HCT116 (cell line): ENCODE measurements around the gene BCL7A. TPM values are rescaled to one million over a fixed set of nuclear protein-coding genes. Genes with fewer than 3 reads are reported as not detected.

Source experiments
- ATAC-seq: fragments of 200-7000 bp; cut with Tn5 transposase; 2 replicates; pipeline ENCODE4 v1.9.1; 2020; ENCODE audit warnings: mild to moderate bottlenecking, moderate library complexity
- BruUV-seq: library from RNA; stranded (reverse); fragments of 400-500 nt; replicated peaks from 2 replicates; lab custom pipeline; 2021; lab: Mats Ljungman, UMichigan
- CTCF ChIA-PET: fragments of 300-600 bp; sonication (Branson Sonifier 250); formaldehyde crosslinking; loops from one replicate; lab custom pipeline; 2021; ENCODE audit warnings: antibody characterized with exemption; lab: Charles Lee
- POLR2A ChIA-PET: fragments of 300-600, 350-600 bp; sonication (Branson Sonifier 250); formaldehyde crosslinking; loops from one replicate; lab custom pipeline; 2021; ENCODE audit warnings: antibody characterized with exemption; lab: Charles Lee
- RAD21 ChIA-PET, 2 experiments: fragments of 300-600 bp; sonication (Branson Sonifier 250); formaldehyde crosslinking; loops; one replicate each; lab custom pipeline; 2023; ENCODE audit warnings: low total read pairs in 2 of 2; ENCODE audit not compliant: uncharacterized antibody in 2 of 2, unreplicated experiment in 2 of 2, low non-redundant PET in 1 of 2; lab: Charles Lee
- DNase-seq: peaks from one replicate; pipeline ENCODE4 v3.0.0-alpha.2; 2010; ENCODE audit warnings: low read depth, low spot score
- H2AFZ ChIP-seq: fragments of 200-600 bp; shearing (Covaris generic), sonication (generic); 2 replicates; pipeline ENCODE4 v1.6.1; 2017; ENCODE audit warnings: low read depth, mixed run types, mixed read lengths, antibody characterized with exemption, low read length; ENCODE audit not compliant: poor library complexity, severe bottlenecking
- H3K27ac ChIP-seq: 2 replicates; pipeline ENCODE4 v1.5.1; 2012; ENCODE audit warnings: low read depth, low read length
- H3K27me3 ChIP-seq: fragments of 200-600 bp; sonication (generic); 2 replicates; pipeline ENCODE4 v1.6.1; 2016; ENCODE audit warnings: mixed run types, low read length, mixed read lengths; ENCODE audit not compliant: insufficient read depth
- H3K36me3 ChIP-seq, 2 experiments: fragments of 200-500 bp in 1 of 2; fragments of 200-600 bp in 1 of 2; sonication (Bioruptor generic) in 1 of 2; sonication (generic) in 1 of 2; 2 replicates each; pipeline versions ENCODE4 v1.5.1 to v1.6.1; 2014 to 2016; ENCODE audit warnings: low read length in 2 of 2, inconsistent platforms in 1 of 2, mixed read lengths in 1 of 2, mixed run types in 1 of 2; ENCODE audit not compliant: insufficient read depth in 2 of 2, control insufficient read depth in 1 of 2
- H3K4me1 ChIP-seq, 2 experiments: fragments of 200-600 bp in 1 of 2; sonication (generic) in 1 of 2; 2 replicates each; pipeline versions ENCODE4 v1.5.1 to v1.6.1; 2012 to 2017; ENCODE audit warnings: low read length in 2 of 2, inconsistent platforms in 1 of 2, mild to moderate bottlenecking in 1 of 2, mixed read lengths in 1 of 2, mixed run types in 1 of 2, moderate library complexity in 1 of 2; ENCODE audit not compliant: insufficient read depth in 2 of 2, control insufficient read depth in 1 of 2
- H3K4me2 ChIP-seq: fragments of 200-600 bp; sonication (generic); 2 replicates; pipeline ENCODE4 v1.6.1; 2017; ENCODE audit warnings: mixed run types, low read length, mixed read lengths
- H3K4me3 ChIP-seq, 2 experiments: fragments of 200-600 bp in 1 of 2; sonication (generic) in 1 of 2; replicated peaks in 1 of 2; 2 replicates each; pipeline ENCODE4 v1.5.1; 2011 to 2016; ENCODE audit warnings: low read length in 2 of 2, control low read depth in 1 of 2, low read depth in 1 of 2, mild to moderate bottlenecking in 1 of 2, mixed read lengths in 1 of 2, mixed run types in 1 of 2
- H3K79me2 ChIP-seq: fragments of 200-600 bp; sonication (generic); 2 replicates; pipeline ENCODE4 v1.6.1; 2017; ENCODE audit warnings: mild to moderate bottlenecking, mixed run types, low read length, moderate library complexity, mixed read lengths; ENCODE audit not compliant: insufficient read depth
- H3K9ac ChIP-seq: fragments of 200-600 bp; sonication (generic); 2 replicates; pipeline ENCODE4 v1.6.1; 2016; ENCODE audit warnings: low read length, mixed read lengths
- H3K9me2 ChIP-seq: fragments of 200-600 bp; sonication (generic), shearing (Covaris generic); 2 replicates; pipeline ENCODE4 v1.6.1; 2017; ENCODE audit warnings: mixed run types, mild to moderate bottlenecking, moderate library complexity; ENCODE audit not compliant: insufficient read depth
- H3K9me3 ChIP-seq, 2 experiments: fragments of 200-500 bp in 1 of 2; fragments of 200-600 bp in 1 of 2; sonication (Bioruptor generic) in 1 of 2; sonication (generic) in 1 of 2; 2 replicates each; pipeline ENCODE4 v1.6.1; 2014 to 2017; ENCODE audit warnings: low read length in 2 of 2, mixed read lengths in 2 of 2, inconsistent platforms in 1 of 2, low read depth in 1 of 2, mild to moderate bottlenecking in 1 of 2, mixed run types in 1 of 2, moderate library complexity in 1 of 2; ENCODE audit not compliant: control insufficient read depth in 1 of 2, insufficient read depth in 1 of 2
- H4K20me1 ChIP-seq: fragments of 200-600 bp; sonication (generic), shearing (Covaris generic); 2 replicates; pipeline ENCODE4 v1.6.1; 2017; ENCODE audit warnings: mixed run types, mild to moderate bottlenecking, moderate library complexity; ENCODE audit not compliant: insufficient read depth
- CBX3 ChIP-seq: IDR thresholded peaks from 2 replicates; pipeline ENCODE4 v1.6.1; 2012; ENCODE audit warnings: low read depth
- CEBPB ChIP-seq: IDR thresholded peaks from 2 replicates; pipeline ENCODE4 v1.6.1; 2012; ENCODE audit warnings: low read depth
- EZH2phosphoT487 ChIP-seq: fragments of 200-600 bp; IDR thresholded peaks from 2 replicates; pipeline ENCODE4 v1.6.1; 2018; ENCODE audit warnings: antibody characterized with exemption, borderline replicate concordance
- POLR2A ChIP-seq: IDR thresholded peaks from 2 replicates; pipeline ENCODE4 v1.7.0; 2011; ENCODE audit warnings: borderline replicate concordance; ENCODE audit not compliant: insufficient read depth, insufficient read length; ENCODE audit errors: extremely low read depth
- SIN3A ChIP-seq: IDR thresholded peaks from 2 replicates; pipeline ENCODE4 v1.6.1; 2012; ENCODE audit warnings: low read depth
- intact Hi-C: fragments of 100-400 bp; cut with micrococcal nuclease; formaldehyde crosslinking; loops from 2 replicates; pipeline ENCODE4 v1.10.0; 2022
- total RNA-seq: library from RNA; stranded (reverse); gene quantifications from one replicate; pipeline ENCODE4 v1.2.1, GENCODE V29; 2021; ENCODE audit not compliant: unreplicated experiment
- TF ChIP-seq, protein P1 (sequence below): IDR thresholded peaks from 2 replicates; pipeline ENCODE4 v1.6.1; 2012; ENCODE audit warnings: low read depth

BCL7A gene
- total RNA-seq, 1 experiment from 2014 or later: 14.2 TPM

GRCh38 chr12:122067548-122067947 lies 45.9 kb downstream of the BCL7A start:
- CTCF ChIA-PET: no interaction called here

GRCh38 chr12:122067966-122068365 lies 46.3 kb downstream of the BCL7A start:
- Histone ChIP-seq H3K36me3 (peaks cover 5 to 9% of the 10 kb centered on the region in 2 experiments; a peak in 2 of 4 replicates), H2AFZ (no peak overlapping the region), H3K9me3 (no peaks in the 10 kb centered on the region), H4K20me1 (no peaks in the 10 kb centered on the region), H3K79me2 (peaks cover 32% of the 10 kb centered on the region), H3K4me2 (no peak overlapping the region), H3K4me1 (peaks cover 22 to 36% of the 10 kb centered on the region in 2 experiments), H3K4me3 (no peak overlapping the region), H3K27me3 (no peaks in the 10 kb centered on the region), H3K27ac (no peak overlapping the region), H3K9me2 (no peaks in the 10 kb centered on the region), H3K9ac (no peak overlapping the region)
- ChIA-PET RAD21 (interaction anchor here in 1 of 2 experiments (0.7 kb wide), 1 partner anchor 23 kb away, joined by 3 read pairs; no protein-coding TSS in a partner anchor), CTCF (no interaction called here), POLR2A (no interaction called here)
- no TSS peak for BruUV-seq
- TF ChIP-seq CEBPB (no peak), EZH2phosphoT487 (no peak)
- DNase-seq: no peak
- intact Hi-C loops: no loop called here
- no peak for ATAC-seq

More at GRCh38 chr12:122067548-122067947, 45.9 kb downstream of the BCL7A start:
- peaks cover 5 to 9% of the 10 kb centered on the region in 2 experiments; a peak in 2 of 4 replicates for H3K36me3 ChIP-seq
- ChIA-PET RAD21 (no interaction called here), POLR2A (no interaction called here)
- no peak overlapping the region for H3K9ac ChIP-seq
- H3K4me2 ChIP-seq: no peak overlapping the region
- H3K4me1 ChIP-seq: peaks cover 22 to 37% of the 10 kb centered on the region in 2 experiments
- H4K20me1 ChIP-seq: no peaks in the 10 kb centered on the region
- H3K9me3 ChIP-seq: no peaks in the 10 kb centered on the region
- TF ChIP-seq CBX3 (no peak), POLR2A (no peak), SIN3A (no peak)
- TF ChIP-seq, protein P1, sequence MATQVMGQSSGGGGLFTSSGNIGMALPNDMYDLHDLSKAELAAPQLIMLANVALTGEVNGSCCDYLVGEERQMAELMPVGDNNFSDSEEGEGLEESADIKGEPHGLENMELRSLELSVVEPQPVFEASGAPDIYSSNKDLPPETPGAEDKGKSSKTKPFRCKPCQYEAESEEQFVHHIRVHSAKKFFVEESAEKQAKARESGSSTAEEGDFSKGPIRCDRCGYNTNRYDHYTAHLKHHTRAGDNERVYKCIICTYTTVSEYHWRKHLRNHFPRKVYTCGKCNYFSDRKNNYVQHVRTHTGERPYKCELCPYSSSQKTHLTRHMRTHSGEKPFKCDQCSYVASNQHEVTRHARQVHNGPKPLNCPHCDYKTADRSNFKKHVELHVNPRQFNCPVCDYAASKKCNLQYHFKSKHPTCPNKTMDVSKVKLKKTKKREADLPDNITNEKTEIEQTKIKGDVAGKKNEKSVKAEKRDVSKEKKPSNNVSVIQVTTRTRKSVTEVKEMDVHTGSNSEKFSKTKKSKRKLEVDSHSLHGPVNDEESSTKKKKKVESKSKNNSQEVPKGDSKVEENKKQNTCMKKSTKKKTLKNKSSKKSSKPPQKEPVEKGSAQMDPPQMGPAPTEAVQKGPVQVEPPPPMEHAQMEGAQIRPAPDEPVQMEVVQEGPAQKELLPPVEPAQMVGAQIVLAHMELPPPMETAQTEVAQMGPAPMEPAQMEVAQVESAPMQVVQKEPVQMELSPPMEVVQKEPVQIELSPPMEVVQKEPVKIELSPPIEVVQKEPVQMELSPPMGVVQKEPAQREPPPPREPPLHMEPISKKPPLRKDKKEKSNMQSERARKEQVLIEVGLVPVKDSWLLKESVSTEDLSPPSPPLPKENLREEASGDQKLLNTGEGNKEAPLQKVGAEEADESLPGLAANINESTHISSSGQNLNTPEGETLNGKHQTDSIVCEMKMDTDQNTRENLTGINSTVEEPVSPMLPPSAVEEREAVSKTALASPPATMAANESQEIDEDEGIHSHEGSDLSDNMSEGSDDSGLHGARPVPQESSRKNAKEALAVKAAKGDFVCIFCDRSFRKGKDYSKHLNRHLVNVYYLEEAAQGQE: no peak
- no TSS peak for BruUV-seq
- H3K27me3 ChIP-seq: no peaks in the 10 kb centered on the region
- H3K27ac ChIP-seq: no peak overlapping the region
- H3K9me2 ChIP-seq: no peaks in the 10 kb centered on the region
- no peak for DNase-seq
- no peak for ATAC-seq
- peaks cover 32% of the 10 kb centered on the region for H3K79me2 ChIP-seq
- H3K4me3 ChIP-seq: no peak overlapping the region
- intact Hi-C loops: no loop called here
- no peak overlapping the region for H2AFZ ChIP-seq
